Neural cell (in vitro differentiated cells): Measurements from ENCODE around the gene FAM174C. TPM values are rescaled to one million over a fixed set of nuclear protein-coding genes. Genes with fewer than 3 reads are reported as not detected.

Experiments
- H2AFZ ChIP-seq: fragments of 200-600, 300-800 bp; sonication (generic), shearing (Covaris generic); 2 replicates; pipeline ENCODE4 v1.6.0; 2014; ENCODE audit warnings: low read depth, mild to moderate bottlenecking, antibody characterized with exemption, low read length, moderate library complexity
- H3F3A ChIP-seq: fragments of 200-600 bp; shearing (Covaris generic); 2 replicates; pipeline ENCODE4 v1.6.1; 2016; ENCODE audit warnings: mild to moderate bottlenecking, moderate library complexity, mixed read lengths, antibody characterized with exemption, low read length; ENCODE audit not compliant: insufficient read depth, poor library complexity, severe bottlenecking
- H3K27ac ChIP-seq: fragments of 200-600, 300-800 bp; sonication (generic), shearing (Covaris generic); 2 replicates; pipeline ENCODE4 v1.5.1; 2014; ENCODE audit warnings: mild to moderate bottlenecking, low read length, moderate library complexity
- H3K27me3 ChIP-seq: fragments of 300-800, 200-600 bp; sonication (generic), shearing (Covaris generic); 2 replicates; pipeline ENCODE4 v1.6.0; 2014; ENCODE audit warnings: mild to moderate bottlenecking, low read depth, low read length, moderate library complexity; ENCODE audit not compliant: insufficient read depth
- H3K36me3 ChIP-seq: fragments of 300-800, 200-600 bp; sonication (generic), shearing (Covaris generic); 2 replicates; pipeline ENCODE4 v1.5.1; 2014; ENCODE audit warnings: mild to moderate bottlenecking, antibody characterized with exemption, low read length, moderate library complexity; ENCODE audit not compliant: insufficient read depth
- H3K4me2 ChIP-seq: fragments of 300-800, 200-600 bp; sonication (generic), shearing (Covaris generic); 2 replicates; pipeline ENCODE4 v1.6.0; 2014; ENCODE audit warnings: mild to moderate bottlenecking, low read length
- H3K4me3 ChIP-seq: fragments of 300-800, 200-600 bp; sonication (generic), shearing (Covaris generic); 2 replicates; pipeline ENCODE4 v1.5.1; 2014; ENCODE audit warnings: mild to moderate bottlenecking, low read length, moderate library complexity
- H3K79me2 ChIP-seq: fragments of 200-600 bp; shearing (Covaris generic); replicated peaks from 2 replicates; pipeline ENCODE4 v1.6.0; 2014; ENCODE audit warnings: mild to moderate bottlenecking, low read length, moderate library complexity; ENCODE audit not compliant: insufficient read depth
- H3K9ac ChIP-seq: fragments of 300-800, 200-600 bp; sonication (generic), shearing (Covaris generic); 2 replicates; pipeline ENCODE4 v1.6.1; 2016; ENCODE audit warnings: mild to moderate bottlenecking, low read length, mixed read lengths
- H3K9me2 ChIP-seq: fragments of 200-600 bp; shearing (Covaris generic); 2 replicates; pipeline ENCODE4 v1.6.1; 2016; ENCODE audit warnings: mild to moderate bottlenecking, low read length, mixed read lengths; ENCODE audit not compliant: insufficient read depth
- H3K9me3 ChIP-seq: fragments of 200-600, 300-800 bp; sonication (generic), shearing (Covaris generic); 2 replicates; pipeline ENCODE4 v1.6.1; 2016; ENCODE audit warnings: mild to moderate bottlenecking, mixed run types, low read length, moderate library complexity, mixed read lengths
- H4K20me1 ChIP-seq: fragments of 200-600 bp; shearing (Covaris generic); 2 replicates; pipeline ENCODE4 v1.6.1; 2016; ENCODE audit warnings: mild to moderate bottlenecking, mixed run types; ENCODE audit not compliant: insufficient read depth
- CTCF ChIP-seq: fragments of 450-650 bp; IDR thresholded peaks from 2 replicates; pipeline ENCODE4 v1.5.1; 2014; ENCODE audit warnings: antibody characterized with exemption, mild to moderate bottlenecking, moderate library complexity; ENCODE audit not compliant: poor library complexity, severe bottlenecking
- EP300 ChIP-seq: fragments of 450-650 bp; conservative IDR thresholded peaks from 2 replicates; pipeline ENCODE4 v1.6.1; 2014; ENCODE audit warnings: antibody characterized with exemption, mild to moderate bottlenecking, moderate library complexity; ENCODE audit not compliant: poor library complexity, severe bottlenecking
- EZH2 ChIP-seq: fragments of 200-600, 300-800 bp; shearing (Covaris generic), sonication (generic); IDR thresholded peaks from 2 replicates; pipeline ENCODE4 v1.6.1; 2014; ENCODE audit warnings: antibody characterized with exemption, low read length, borderline replicate concordance, mild to moderate bottlenecking; ENCODE audit not compliant: insufficient read depth, poor library complexity, severe bottlenecking
- MXI1 ChIP-seq: fragments of 450-650 bp; conservative IDR thresholded peaks from 2 replicates; pipeline ENCODE4 v1.6.1; 2014; ENCODE audit warnings: antibody characterized with exemption, mild to moderate bottlenecking; ENCODE audit not compliant: poor library complexity, severe bottlenecking
- POLR2AphosphoS5 ChIP-seq: IDR thresholded peaks from 2 replicates; pipeline ENCODE4 v1.6.1; 2012
- RAD21 ChIP-seq: fragments of 450-650 bp; conservative IDR thresholded peaks from 2 replicates; pipeline ENCODE4 v1.6.1; 2014; ENCODE audit warnings: antibody characterized with exemption, mild to moderate bottlenecking, moderate library complexity
- REST ChIP-seq: IDR thresholded peaks from 2 replicates; pipeline ENCODE4 v1.6.1; 2012; ENCODE audit warnings: borderline replicate concordance
- SMC3 ChIP-seq: fragments of 450-650 bp; conservative IDR thresholded peaks from 2 replicates; pipeline ENCODE4 v1.6.1; 2014; ENCODE audit warnings: antibody characterized with exemption, mild to moderate bottlenecking, moderate library complexity; ENCODE audit not compliant: poor library complexity
- TAF1 ChIP-seq: IDR thresholded peaks from 2 replicates; pipeline ENCODE4 v1.6.1; 2012; ENCODE audit warnings: low read depth
- polyA plus RNA-seq: library from polyadenylated mRNA; depleted of rRNA; stranded (reverse); fragments of >200 nt; gene quantifications from 2 replicates; pipeline ENCODE4 v1.2.3, GENCODE V29; 2014

FAM174C gene
- polyA plus RNA-seq, 1 donor from 2014 or later, result 28.4 TPM

GRCh38 chr19:1235625-1236538, 39.4 kb upstream of the FAM174C start:
- Histone ChIP-seq H3K9ac (peak overlapping the region; percentile 93), H3K27ac (peak overlapping the region; percentile 78), H4K20me1 (no peaks in the 10 kb centered on the region), H3K36me3 (no peaks in the 10 kb centered on the region), H3K4me2 (peak overlapping the region; percentile 82), H3F3A (peaks cover 4% of the 10 kb centered on the region), H3K9me3 (no peaks in the 10 kb centered on the region), H3K79me2 (peaks cover 13% of the 10 kb centered on the region), H2AFZ (no peak overlapping the region), H3K9me2 (no peaks in the 10 kb centered on the region), H3K4me3 (peak overlapping the region; percentile 85), H3K27me3 (no peaks in the 10 kb centered on the region)
- no peak for TF ChIP-seq SMC3
- no peak for TF ChIP-seq REST
- no peak for TF ChIP-seq TAF1
- no peak for TF ChIP-seq MXI1
- no peak for TF ChIP-seq RAD21
- no peak for TF ChIP-seq CTCF
- TF ChIP-seq EZH2, result no peak
- TF ChIP-seq EP300, result no peak
- TF ChIP-seq POLR2AphosphoS5, result no peak

- Histone ChIP-seq H3K4me2 (peak overlapping the region; percentile 82), H3K9me2 (no peaks in the 10 kb centered on the region), H4K20me1 (no peaks in the 10 kb centered on the region), H3K27ac (peak overlapping the region; percentile 82), H3K27me3 (no peaks in the 10 kb centered on the region), H3K79me2 (peaks cover 13% of the 10 kb centered on the region), H3K9ac (peak overlapping the region; percentile 93), H3K9me3 (no peaks in the 10 kb centered on the region), H2AFZ (no peak overlapping the region), H3K36me3 (no peaks in the 10 kb centered on the region), H3F3A (peaks cover 4% of the 10 kb centered on the region), H3K4me3 (peak overlapping the region; percentile 85)
- TF ChIP-seq REST (no peak), POLR2AphosphoS5 (peak; percentile 21), TAF1 (no peak), EP300 (no peak), RAD21 (no peak), EZH2 (no peak), SMC3 (no peak), MXI1 (peak; percentile 29), CTCF (no peak)
Measured at GRCh38 chr19:1236576-1236975, 38.8 kb upstream of the FAM174C start.
